H1 (cell line): ENCODE results near the gene GAS7.

Experiments used
- CHD1 ChIP-seq: IDR thresholded peaks from 2 replicates; pipeline ENCODE4 v1.6.1; 2012; ENCODE audit warnings: low read depth, low read length, improper control_type of control experiment
- CTCF ChIP-seq, 3 experiments: IDR thresholded peaks; 1 replicate in 2 of 3; 2 replicates in 1 of 3; pipeline versions ENCODE4 v1.5.1 to v1.6.1; 2011; ENCODE audit warnings: low read length in 3 of 3, mild to moderate bottlenecking in 3 of 3, inconsistent platforms in 2 of 3, low read depth in 1 of 3, moderate library complexity in 1 of 3; ENCODE audit not compliant: insufficient read depth in 1 of 3; ENCODE audit errors: control extremely low read depth in 1 of 3

DNA sequence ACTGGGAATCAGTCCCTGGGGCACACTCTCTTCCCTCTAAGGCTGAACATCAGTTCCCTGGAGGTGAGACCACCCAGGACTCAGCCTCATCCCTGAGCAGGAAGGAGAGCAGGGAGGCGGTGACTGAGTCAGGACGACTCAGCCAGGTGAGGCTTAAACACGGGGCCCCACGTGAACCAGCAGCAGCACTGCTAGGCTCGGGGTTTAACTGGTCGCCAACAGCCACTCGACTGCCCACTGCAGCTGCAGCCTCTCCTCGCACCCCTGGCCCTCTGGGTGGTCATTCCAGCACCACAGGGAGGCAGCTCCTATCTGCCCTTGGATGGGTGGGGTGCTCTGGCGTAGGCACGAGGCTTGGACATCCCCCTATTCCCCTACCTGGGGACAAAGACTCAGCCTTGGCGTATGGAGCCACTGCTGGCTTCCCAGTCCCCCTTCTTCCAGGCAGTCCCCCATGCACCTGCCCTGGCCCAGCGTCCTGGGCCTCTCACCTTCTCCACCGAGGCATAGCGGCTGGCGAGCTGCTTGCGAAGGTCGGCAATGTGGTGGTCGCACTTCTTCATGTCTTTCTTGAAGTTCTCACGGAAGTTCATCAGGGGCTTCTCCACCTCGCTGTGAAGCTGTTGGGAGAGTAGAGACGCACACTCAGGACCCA, 272.1 kb downstream of the GAS7 start:
- TF ChIP-seq CTCF (IDR thresholded peaks at IDR 0.05; ENCODE audit: control extremely low read depth in 1 of 3, insufficient read depth in 1 of 3, low read depth in 1 of 3, low read length in 3 of 3) = no peak
- TF ChIP-seq CHD1 = no peak
